Measurements from ENCODE around the gene UBE2J1.

Gene UBE2J1

GRCh38 chr6:89302936-89303335 lies 49.6 kb downstream of the UBE2J1 start:
- H3K4me1 ChIP-seq: peaks cover 0 to 13% (median 11%) of the 10 kb centered on the region in 4 donors
- no peak overlapping the region for H3K27ac ChIP-seq
- no peaks in the 10 kb centered on the region for H3K36me3 ChIP-seq
- DNase-seq: no peak
- no peaks in the 10 kb centered on the region for H3K9me3 ChIP-seq
- no peaks in the 10 kb centered on the region for H3K27me3 ChIP-seq
- intact Hi-C loops (cut with DNase I; ENCODE audit: low total_unique reads): no loop called here
- TF ChIP-seq CTCF (IDR thresholded peaks at IDR 0.05): no peak
- H3K4me3 ChIP-seq: no peak overlapping the region

DNA sequence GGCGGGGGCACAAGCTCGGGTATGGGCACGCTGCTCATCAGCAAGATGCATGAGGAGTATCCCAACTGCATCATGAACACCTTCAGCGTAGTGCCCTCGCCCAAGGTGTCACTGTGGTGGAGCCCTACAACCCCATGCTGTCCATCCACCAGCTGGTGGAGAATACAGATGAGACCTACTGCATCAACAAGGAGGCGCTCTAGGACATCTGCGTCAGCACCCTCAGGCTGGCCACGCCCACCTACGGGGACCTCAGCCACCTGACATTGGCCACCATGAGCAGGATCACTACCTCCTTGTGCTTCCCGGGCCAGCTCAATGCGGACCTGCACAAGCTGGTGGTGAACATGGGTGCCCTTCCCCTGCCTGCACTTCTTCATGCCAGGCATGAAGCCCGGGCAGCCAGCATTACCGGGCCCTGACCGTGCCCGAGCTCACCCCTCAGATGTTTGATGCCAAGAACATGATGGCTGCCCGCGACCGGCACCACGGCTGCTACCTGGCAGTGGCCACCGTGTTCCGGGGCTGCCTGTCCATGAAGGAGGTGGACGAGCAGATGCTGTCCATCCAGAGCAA lies 50.2 kb downstream of the UBE2J1 start:
- intact Hi-C loops (cut with DNase I; ENCODE audit: low total_unique reads): no loop called here
- no peaks in the 10 kb centered on the region for H3K27me3 ChIP-seq

GRCh38 chr6:89301586-89302194 lies 50.8 kb downstream of the UBE2J1 start:
- intact Hi-C loops (cut with DNase I; ENCODE audit: low total_unique reads): no loop called here
- no peak for DNase-seq
- TF ChIP-seq CTCF (IDR thresholded peaks at IDR 0.05): no peak
- no peak overlapping the region for H3K27ac ChIP-seq
- no peak overlapping the region for H3K4me3 ChIP-seq
- no peaks in the 10 kb centered on the region for H3K9me3 ChIP-seq
- H3K27me3 ChIP-seq: no peaks in the 10 kb centered on the region
- peaks cover 0 to 21% (median 20%) of the 10 kb centered on the region in 4 donors for H3K4me1 ChIP-seq
- no peaks in the 10 kb centered on the region for H3K36me3 ChIP-seq

More for the DNA sequence above, 50.2 kb downstream of the UBE2J1 start:
- H3K36me3 ChIP-seq: no peaks in the 10 kb centered on the region
- H3K27ac ChIP-seq: no peak overlapping the region
- no peak for DNase-seq
- no peak overlapping the region for H3K4me3 ChIP-seq
- TF ChIP-seq CTCF (IDR thresholded peaks at IDR 0.05): no peak
- H3K4me1 ChIP-seq: peaks cover 0 to 20% (median 17%) of the 10 kb centered on the region in 4 donors
- no peaks in the 10 kb centered on the region for H3K9me3 ChIP-seq

GRCh38 chr6:89299466-89299850 lies 53.1 kb downstream of the UBE2J1 start:
- Histone ChIP-seq H3K27ac (no peak overlapping the region), H3K36me3 (no peaks in the 10 kb centered on the region)

DNA sequence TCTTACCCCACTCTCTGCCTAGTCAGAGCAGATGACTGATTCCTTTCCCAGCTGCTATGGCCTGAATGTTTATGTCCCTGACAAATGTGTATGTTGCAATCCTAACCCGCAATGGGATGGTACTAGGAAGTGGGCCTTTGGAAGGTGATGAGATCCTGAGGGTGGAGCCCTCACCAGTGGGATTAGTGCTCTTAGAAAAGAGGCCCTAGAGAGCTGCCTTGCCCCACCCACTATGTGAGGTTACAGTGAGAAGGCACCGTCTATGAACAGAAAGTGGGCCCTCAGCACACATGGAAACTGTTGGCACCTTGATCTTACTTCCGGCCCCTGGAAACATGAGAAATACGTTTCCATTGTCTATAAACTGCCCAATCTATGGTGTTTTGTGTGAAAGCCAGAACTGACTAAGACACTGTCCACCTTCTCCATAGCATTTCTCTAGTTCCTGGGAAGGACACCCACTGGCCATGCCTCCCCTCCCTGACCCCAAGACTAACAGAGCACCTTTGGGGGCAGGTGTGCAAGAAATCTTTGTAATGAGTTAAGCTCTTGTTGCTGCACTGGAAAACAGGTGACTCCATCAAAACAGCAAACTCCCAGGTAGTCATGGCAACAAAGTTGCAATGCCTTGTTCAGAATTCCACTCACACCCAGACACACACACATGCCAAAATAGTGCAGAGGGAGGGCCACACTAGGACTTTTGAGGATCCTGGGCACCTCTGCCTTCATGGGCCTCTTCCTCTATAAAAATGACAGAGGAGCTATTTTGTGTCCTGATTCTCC lies 53.6 kb downstream of the UBE2J1 start:
- H3K36me3 ChIP-seq: no peaks in the 10 kb centered on the region
- no peak overlapping the region for H3K4me3 ChIP-seq
- no peaks in the 10 kb centered on the region for H3K27me3 ChIP-seq
- peaks cover 0 to 21% (median 20%) of the 10 kb centered on the region in 4 donors for H3K4me1 ChIP-seq
- no peak for DNase-seq
- H3K9me3 ChIP-seq: no peaks in the 10 kb centered on the region
- intact Hi-C loops (cut with DNase I; ENCODE audit: low total_unique reads): no loop called here
- no peak for TF ChIP-seq CTCF (IDR thresholded peaks at IDR 0.05)
- no peak overlapping the region for H3K27ac ChIP-seq

More at GRCh38 chr6:89299466-89299850, 53.1 kb downstream of the UBE2J1 start:
- H3K9me3 ChIP-seq: no peaks in the 10 kb centered on the region
- peaks cover 0 to 21% (median 20%) of the 10 kb centered on the region in 4 donors for H3K4me1 ChIP-seq
- DNase-seq: no peak
- no peak overlapping the region for H3K4me3 ChIP-seq
- no peaks in the 10 kb centered on the region for H3K27me3 ChIP-seq
- no peak for TF ChIP-seq CTCF (IDR thresholded peaks at IDR 0.05)
- intact Hi-C loops (cut with DNase I; ENCODE audit: low total_unique reads): no loop called here
